ENCODE results near the gene ATRNL1. TPM values are rescaled to one million over a fixed set of nuclear protein-coding genes. Genes with fewer than 3 reads are reported as not detected.
"Not testable (repeated sequence)": the region's sequence is repeated elsewhere in the genome, so short reads cannot be mapped to it uniquely, and the experiment has no call there.

ATRNL1 gene
- total RNA-seq, 1 experiment from 2014 or later: not detected

GRCh38 chr10:115222039-115222438, 128.9 kb downstream of the ATRNL1 start:
- Mint-ChIP-seq H3K4me3 (ENCODE audit: unreplicated experiment) (no peak overlapping the region), H3K4me1 (ENCODE audit: insufficient read depth, unreplicated experiment) (no peaks in the 10 kb centered on the region), H3K27ac (ENCODE audit: low read depth, unreplicated experiment) (no peak overlapping the region), H3K36me3 (ENCODE audit: insufficient read depth, unreplicated experiment) (no peaks in the 10 kb centered on the region), H3K9me3 (ENCODE audit: unreplicated experiment) (peaks cover 8% of the 10 kb centered on the region), H3K27me3 (ENCODE audit: insufficient read depth, unreplicated experiment) (peaks cover 65% of the 10 kb centered on the region)
- intact Hi-C loops (cut with micrococcal nuclease): no loop called here
- TF ChIP-seq CTCF (IDR thresholded peaks at IDR 0.05; ENCODE audit: unreplicated experiment): no peak
- BruUV-seq (replicated peaks): no TSS peak
- CTCF ChIA-PET: no interaction called here
- no peak for DNase-seq (ENCODE audit: unreplicated experiment)
- POLR2A ChIA-PET: no interaction called here

GRCh38 chr10:115239761-115240160, 146.6 kb downstream of the ATRNL1 start:
- no peak overlapping the region for H3K4me3 Mint-ChIP-seq (ENCODE audit: unreplicated experiment)
- POLR2A ChIA-PET: no interaction called here
- no peaks in the 10 kb centered on the region for H3K36me3 Mint-ChIP-seq (ENCODE audit: insufficient read depth, unreplicated experiment)

GRCh38 chr10:115250784-115251183, 157.6 kb downstream of the ATRNL1 start:
- CTCF ChIA-PET: interaction anchor here (1.0 kb wide), 1 partner anchor 80 kb away, joined by 3 read pairs; no protein-coding TSS in a partner anchor

More at GRCh38 chr10:115239761-115240160, 146.6 kb downstream of the ATRNL1 start:
- CTCF ChIA-PET: interaction anchor here (0.6 to 0.7 kb wide), 2 partner anchors 44 to 823 kb away, joined by 5 read pairs; no protein-coding TSS in a partner anchor
- no peak for TF ChIP-seq CTCF (IDR thresholded peaks at IDR 0.05; ENCODE audit: unreplicated experiment)
- peaks cover 86% of the 10 kb centered on the region for H3K27me3 Mint-ChIP-seq (ENCODE audit: insufficient read depth, unreplicated experiment)
- intact Hi-C loops (cut with micrococcal nuclease): no loop called here
- no peaks in the 10 kb centered on the region for H3K4me1 Mint-ChIP-seq (ENCODE audit: insufficient read depth, unreplicated experiment)
- no peaks in the 10 kb centered on the region for H3K9me3 Mint-ChIP-seq (ENCODE audit: unreplicated experiment)
- no peak overlapping the region for H3K27ac Mint-ChIP-seq (ENCODE audit: low read depth, unreplicated experiment)
- no TSS peak for BruUV-seq (replicated peaks)
- DNase-seq (ENCODE audit: unreplicated experiment): no peak

GRCh38 chr10:115253765-115254164, 160.6 kb downstream of the ATRNL1 start:
- H3K36me3 Mint-ChIP-seq (ENCODE audit: insufficient read depth, unreplicated experiment); H3K4me1 Mint-ChIP-seq (ENCODE audit: insufficient read depth, unreplicated experiment); intact Hi-C loops (cut with micrococcal nuclease); H3K4me3 Mint-ChIP-seq (ENCODE audit: unreplicated experiment); DNase-seq (ENCODE audit: unreplicated experiment); H3K27ac Mint-ChIP-seq (ENCODE audit: low read depth, unreplicated experiment); CTCF ChIA-PET; BruUV-seq (replicated peaks); H3K9me3 Mint-ChIP-seq (ENCODE audit: unreplicated experiment); POLR2A ChIA-PET: not testable (repeated sequence)
- peaks cover 15% of the 10 kb centered on the region for H3K27me3 Mint-ChIP-seq (ENCODE audit: insufficient read depth, unreplicated experiment)

More at GRCh38 chr10:115250784-115251183, 157.6 kb downstream of the ATRNL1 start:
- BruUV-seq (replicated peaks): no TSS peak
- peaks cover 27% of the 10 kb centered on the region for H3K27me3 Mint-ChIP-seq (ENCODE audit: insufficient read depth, unreplicated experiment)
- intact Hi-C loops (cut with micrococcal nuclease): no loop called here
- H3K4me1 Mint-ChIP-seq (ENCODE audit: insufficient read depth, unreplicated experiment): no peaks in the 10 kb centered on the region
- H3K9me3 Mint-ChIP-seq (ENCODE audit: unreplicated experiment): no peaks in the 10 kb centered on the region
- TF ChIP-seq CTCF (IDR thresholded peaks at IDR 0.05; ENCODE audit: unreplicated experiment): no peak
- H3K27ac Mint-ChIP-seq (ENCODE audit: low read depth, unreplicated experiment): no peak overlapping the region
- POLR2A ChIA-PET: no interaction called here
- no peak overlapping the region for H3K4me3 Mint-ChIP-seq (ENCODE audit: unreplicated experiment)
- DNase-seq (ENCODE audit: unreplicated experiment): no peak
- no peaks in the 10 kb centered on the region for H3K36me3 Mint-ChIP-seq (ENCODE audit: insufficient read depth, unreplicated experiment)

GRCh38 chr10:115272482-115272881, 179.3 kb downstream of the ATRNL1 start:
- Mint-ChIP-seq H3K27ac (ENCODE audit: low read depth, unreplicated experiment) (no peak overlapping the region), H3K4me3 (ENCODE audit: unreplicated experiment) (no peak overlapping the region), H3K9me3 (ENCODE audit: unreplicated experiment) (no peaks in the 10 kb centered on the region), H3K4me1 (ENCODE audit: insufficient read depth, unreplicated experiment) (no peaks in the 10 kb centered on the region), H3K36me3 (ENCODE audit: insufficient read depth, unreplicated experiment) (no peaks in the 10 kb centered on the region), H3K27me3 (ENCODE audit: insufficient read depth, unreplicated experiment) (peaks cover 17% of the 10 kb centered on the region)
- intact Hi-C loops (cut with micrococcal nuclease): no loop called here
- BruUV-seq (replicated peaks): no TSS peak
- ChIA-PET CTCF (no interaction called here), POLR2A (no interaction called here)
- DNase-seq (ENCODE audit: unreplicated experiment): no peak
- no peak for TF ChIP-seq CTCF (IDR thresholded peaks at IDR 0.05; ENCODE audit: unreplicated experiment)
